CD4-positive, alpha-beta T cell (primary cell): ENCODE results near the gene RGS9. TPM values are rescaled to one million over a fixed set of nuclear protein-coding genes. Genes with fewer than 3 reads are reported as not detected.

Experiments
- ATAC-seq: fragments of 200-7000 bp; cut with Tn5 transposase; one replicate; pipeline ENCODE4 v1.10.0; 2022; ENCODE audit warnings: mild to moderate bottlenecking; ENCODE audit not compliant: poor library complexity
- CTCF ChIA-PET: fragments of 350-600 bp; sonication (Branson Sonifier 250); formaldehyde crosslinking; loops from one replicate; lab custom pipeline; 2021; ENCODE audit warnings: antibody characterized with exemption, inconsistent platforms; lab: Charles Lee
- POLR2A ChIA-PET: fragments of 350-600 bp; sonication (Branson Sonifier 250); formaldehyde crosslinking; loops from one replicate; lab custom pipeline; 2021; ENCODE audit warnings: antibody characterized with exemption, inconsistent platforms; lab: Charles Lee
- DNase-seq, 14 experiments: peaks; one replicate each; pipeline ENCODE4 v3.0.0-alpha.2; 2013 to 2020; ENCODE audit warnings: mixed read lengths in 2 of 14
- H3K27ac ChIP-seq, 2 donors: one replicate each; pipeline versions ENCODE4 v1.5.1 to v1.7.0; 2013; ENCODE audit warnings: low read length in 2 of 2, low read depth in 1 of 2, mild to moderate bottlenecking in 1 of 2
- H3K27me3 ChIP-seq, 2 experiments: 1 replicate in 1 of 2; 2 replicates in 1 of 2; pipeline versions ENCODE4 v1.6.1 to v1.7.0; 2013; ENCODE audit warnings: low read length in 2 of 2, control low read depth in 1 of 2, mild to moderate bottlenecking in 1 of 2, moderate library complexity in 1 of 2; ENCODE audit not compliant: insufficient read depth in 2 of 2, control insufficient read depth in 1 of 2
- H3K36me3 ChIP-seq: one replicate; pipeline ENCODE4 v1.6.1; 2013; ENCODE audit warnings: low read length, control low read depth; ENCODE audit not compliant: insufficient read depth
- H3K4me1 ChIP-seq: one replicate; pipeline ENCODE4 v1.6.1; 2013; ENCODE audit warnings: low read length, control low read depth; ENCODE audit not compliant: insufficient read depth
- H3K4me3 ChIP-seq: one replicate; pipeline ENCODE4 v1.5.1; 2013; ENCODE audit warnings: mild to moderate bottlenecking, low read length, moderate library complexity
- H3K9me3 ChIP-seq, 2 experiments: 1 replicate in 1 of 2; 2 replicates in 1 of 2; pipeline versions ENCODE4 v1.6.1 to v1.7.0; 2013; ENCODE audit warnings: low read length in 2 of 2, mild to moderate bottlenecking in 2 of 2, control low read depth in 1 of 2, moderate library complexity in 1 of 2; ENCODE audit not compliant: control insufficient read depth in 1 of 2, insufficient read depth in 1 of 2
- H3K27ac Mint-ChIP-seq: one replicate; pipeline ENCODE4 v1.8.0; 2020; ENCODE audit warnings: mixed read lengths
- H3K27me3 Mint-ChIP-seq: one replicate; pipeline ENCODE4 v1.8.0; 2021; ENCODE audit warnings: mixed read lengths
- H3K36me3 Mint-ChIP-seq: one replicate; pipeline ENCODE4 v1.8.0; 2021; ENCODE audit warnings: low read depth, mixed read lengths
- H3K4me1 Mint-ChIP-seq: one replicate; pipeline ENCODE4 v1.8.0; 2021; ENCODE audit warnings: low read depth, mixed read lengths
- H3K4me3 Mint-ChIP-seq: one replicate; pipeline ENCODE4 v1.8.0; 2020; ENCODE audit warnings: mild to moderate bottlenecking, mixed read lengths
- H3K9me3 Mint-ChIP-seq: one replicate; pipeline ENCODE4 v1.8.0; 2020; ENCODE audit warnings: mixed read lengths
- intact Hi-C, 2 experiments: fragments of 100-400 bp; cut with DNase I in 1 of 2; cut with micrococcal nuclease in 1 of 2; formaldehyde crosslinking; loops; one replicate each; pipeline versions ENCODE4 v1.15.1 to v1.9.0; 2023 to 2025; cut with DNase I, micrococcal nuclease
- total RNA-seq, 174 experiments: library from RNA in 2 of 174; stranded (reverse) in 2 of 174; gene quantifications; one replicate each; pipeline ENCODE4 v1.2.3 and lab custom pipeline; 2021 to 2026
- TF ChIP-seq, protein P1 (sequence below): fragments of 200-600 bp; IDR thresholded peaks from one replicate; pipeline ENCODE4 v1.8.0; 2022; ENCODE audit warnings: antibody characterized with exemption, mild to moderate bottlenecking

The RGS9 gene
- total RNA-seq, 2 experiments from 2014 or later: 0.60 to 0.73 TPM

DNA sequence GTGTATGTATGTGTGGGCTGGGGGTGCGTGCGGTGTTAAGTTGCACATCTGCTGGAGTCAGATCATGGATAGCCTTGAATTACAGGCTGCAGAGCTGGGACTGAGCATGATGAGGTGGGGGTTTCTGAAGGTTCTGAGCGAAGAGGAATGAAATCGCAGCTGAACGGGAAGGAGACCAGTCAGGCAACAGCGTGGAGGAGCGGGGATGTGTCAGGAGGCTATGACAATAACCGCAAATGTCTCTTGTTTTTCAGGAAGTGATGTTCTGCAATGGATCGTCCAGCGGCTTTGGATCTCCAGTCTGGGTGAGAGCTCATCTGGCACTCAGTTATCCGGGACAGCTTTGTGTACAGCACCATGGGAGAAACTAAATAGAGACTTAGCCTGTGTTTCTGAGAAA is 20.9 kb downstream of the RGS9 start:
- Mint-ChIP-seq H3K4me1 (no peaks in the 10 kb centered on the region), H3K36me3 (no peaks in the 10 kb centered on the region), H3K9me3 (no peaks in the 10 kb centered on the region), H3K27me3 (no peaks in the 10 kb centered on the region), H3K4me3 (no peak overlapping the region), H3K27ac (no peak overlapping the region)
- TF ChIP-seq, protein P1, sequence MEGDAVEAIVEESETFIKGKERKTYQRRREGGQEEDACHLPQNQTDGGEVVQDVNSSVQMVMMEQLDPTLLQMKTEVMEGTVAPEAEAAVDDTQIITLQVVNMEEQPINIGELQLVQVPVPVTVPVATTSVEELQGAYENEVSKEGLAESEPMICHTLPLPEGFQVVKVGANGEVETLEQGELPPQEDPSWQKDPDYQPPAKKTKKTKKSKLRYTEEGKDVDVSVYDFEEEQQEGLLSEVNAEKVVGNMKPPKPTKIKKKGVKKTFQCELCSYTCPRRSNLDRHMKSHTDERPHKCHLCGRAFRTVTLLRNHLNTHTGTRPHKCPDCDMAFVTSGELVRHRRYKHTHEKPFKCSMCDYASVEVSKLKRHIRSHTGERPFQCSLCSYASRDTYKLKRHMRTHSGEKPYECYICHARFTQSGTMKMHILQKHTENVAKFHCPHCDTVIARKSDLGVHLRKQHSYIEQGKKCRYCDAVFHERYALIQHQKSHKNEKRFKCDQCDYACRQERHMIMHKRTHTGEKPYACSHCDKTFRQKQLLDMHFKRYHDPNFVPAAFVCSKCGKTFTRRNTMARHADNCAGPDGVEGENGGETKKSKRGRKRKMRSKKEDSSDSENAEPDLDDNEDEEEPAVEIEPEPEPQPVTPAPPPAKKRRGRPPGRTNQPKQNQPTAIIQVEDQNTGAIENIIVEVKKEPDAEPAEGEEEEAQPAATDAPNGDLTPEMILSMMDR: no peak
- intact Hi-C loops: no loop called here
- no peak for DNase-seq
- Histone ChIP-seq H3K27ac (no peak overlapping the region), H3K27me3 (no peaks in the 10 kb centered on the region), H3K36me3 (no peaks in the 10 kb centered on the region), H3K4me1 (no peaks in the 10 kb centered on the region), H3K9me3 (no peaks in the 10 kb centered on the region), H3K4me3 (no peak overlapping the region)
- ChIA-PET CTCF (no interaction called here), POLR2A (no interaction called here)
- ATAC-seq: no peak

DNA sequence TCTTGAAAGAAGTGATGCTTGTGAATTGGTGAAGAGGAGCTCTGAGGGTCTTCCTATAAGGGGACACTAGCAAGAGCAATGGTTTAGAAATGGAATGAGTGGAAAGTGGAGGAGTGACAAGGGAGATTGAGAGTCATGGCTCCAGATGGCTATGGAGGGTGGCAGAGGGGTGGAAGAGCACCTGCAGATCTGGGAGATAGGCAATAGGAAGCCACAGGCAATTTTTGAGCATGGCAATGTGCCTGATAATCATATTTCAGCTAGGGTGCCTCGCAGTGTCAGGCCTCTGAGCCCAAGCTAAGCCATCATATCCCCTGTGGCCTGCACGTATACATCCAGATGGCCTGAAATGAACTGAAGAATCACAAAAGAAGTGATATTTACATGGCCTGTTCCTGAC is 21.5 kb downstream of the RGS9 start:
- no peak for DNase-seq
- Histone ChIP-seq H3K36me3 (no peaks in the 10 kb centered on the region), H3K4me3 (no peak overlapping the region), H3K9me3 (no peaks in the 10 kb centered on the region), H3K4me1 (peaks cover 2% of the 10 kb centered on the region), H3K27me3 (no peaks in the 10 kb centered on the region), H3K27ac (no peak overlapping the region)
- Mint-ChIP-seq H3K27ac (no peak overlapping the region), H3K4me1 (peaks cover 1% of the 10 kb centered on the region), H3K9me3 (no peaks in the 10 kb centered on the region), H3K4me3 (no peak overlapping the region), H3K27me3 (no peaks in the 10 kb centered on the region), H3K36me3 (no peaks in the 10 kb centered on the region)
- TF ChIP-seq, protein P1: no peak
- ATAC-seq: no peak
- CTCF ChIA-PET: no interaction called here
- intact Hi-C loops: no loop called here
- POLR2A ChIA-PET: no interaction called here

DNA sequence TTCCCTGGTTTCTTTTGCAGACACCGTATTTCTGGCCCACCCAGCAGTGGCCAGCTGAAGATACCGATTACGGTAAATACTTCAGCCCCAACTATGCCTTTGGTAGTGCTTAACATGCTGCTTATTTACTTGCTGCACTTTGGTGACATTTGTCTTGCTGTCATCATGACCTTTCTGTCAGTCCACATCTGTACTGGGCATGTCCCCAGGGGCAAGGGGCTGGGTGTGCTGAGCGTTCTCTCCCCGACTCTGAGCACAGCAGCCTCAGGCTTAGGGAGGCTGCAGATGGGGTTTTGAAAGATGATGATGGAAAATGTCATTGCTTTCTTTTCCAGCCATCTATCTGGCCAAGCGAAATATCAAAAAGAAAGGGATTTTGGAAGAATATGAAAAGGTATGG is 23.3 kb downstream of the RGS9 start:
- Histone ChIP-seq H3K9me3 (no peaks in the 10 kb centered on the region), H3K4me1 (peaks cover 12% of the 10 kb centered on the region), H3K27me3 (no peaks in the 10 kb centered on the region), H3K36me3 (no peaks in the 10 kb centered on the region), H3K27ac (no peak overlapping the region), H3K4me3 (no peak overlapping the region)
- intact Hi-C loops: no loop called here
- Mint-ChIP-seq H3K36me3 (no peaks in the 10 kb centered on the region), H3K9me3 (no peaks in the 10 kb centered on the region), H3K27me3 (no peaks in the 10 kb centered on the region), H3K27ac (no peak overlapping the region), H3K4me3 (no peak overlapping the region), H3K4me1 (peaks cover 11% of the 10 kb centered on the region)
- TF ChIP-seq, protein P1: no peak
- ATAC-seq (no peak), DNase-seq (no peak)
- POLR2A ChIA-PET: no interaction called here
- CTCF ChIA-PET: no interaction called here
